Neuronal stem cell (in vitro differentiated cells): ENCODE data around the gene CDKN2A.

ENCODE experiments used
- DNase-seq: peaks from one replicate; pipeline ENCODE4 v3.0.0-alpha.2; 2013; ENCODE audit warnings: low spot score
- H2AFZ ChIP-seq: one replicate; pipeline ENCODE4 v1.6.1; 2013; ENCODE audit warnings: mild to moderate bottlenecking, low read length, inconsistent platforms
- H2AK5ac ChIP-seq: 2 replicates; pipeline ENCODE4 v1.6.1; 2013; ENCODE audit warnings: low read depth, mild to moderate bottlenecking, inconsistent platforms, low read length, moderate library complexity, mixed read lengths
- H2BK120ac ChIP-seq: 2 replicates; pipeline ENCODE4 v1.6.1; 2013; ENCODE audit warnings: low read depth, mild to moderate bottlenecking, inconsistent platforms, low read length, moderate library complexity, mixed read lengths
- H2BK12ac ChIP-seq: one replicate; pipeline ENCODE4 v1.6.1; 2013; ENCODE audit warnings: low read length, inconsistent platforms
- H2BK15ac ChIP-seq: 2 replicates; pipeline ENCODE4 v1.6.1; 2013; ENCODE audit warnings: mild to moderate bottlenecking, low read length, inconsistent platforms, mixed read lengths
- H2BK5ac ChIP-seq: one replicate; pipeline ENCODE4 v1.6.1; 2013; ENCODE audit warnings: inconsistent platforms, mild to moderate bottlenecking, low read length, moderate library complexity
- H3K14ac ChIP-seq: one replicate; pipeline ENCODE4 v1.6.1; 2013; ENCODE audit warnings: low read length, inconsistent platforms
- H3K18ac ChIP-seq: 2 replicates; pipeline ENCODE4 v1.6.1; 2013; ENCODE audit warnings: low read length, inconsistent platforms
- H3K23ac ChIP-seq: 2 replicates; pipeline ENCODE4 v1.6.1; 2013; ENCODE audit warnings: low read depth, mild to moderate bottlenecking, mixed read lengths, low read length, inconsistent platforms; ENCODE audit not compliant: poor library complexity
- H3K27ac ChIP-seq: replicated peaks from 3 replicates; pipeline ENCODE4 v1.5.1; 2013; ENCODE audit warnings: low read length, inconsistent platforms
- H3K27me3 ChIP-seq, 3 experiments: 2 replicates each; pipeline ENCODE4 v1.6.1; 2013; ENCODE audit warnings: low read length in 3 of 3, mild to moderate bottlenecking in 2 of 3, inconsistent platforms in 1 of 3, low read depth in 1 of 3, mixed read lengths in 1 of 3, moderate library complexity in 1 of 3; ENCODE audit not compliant: control insufficient read depth in 3 of 3, insufficient read depth in 3 of 3
- H3K36me3 ChIP-seq, 2 donors: replicated peaks in 1 of 2; 2 replicates each; pipeline ENCODE4 v1.6.1; 2013; ENCODE audit warnings: low read length in 2 of 2; ENCODE audit not compliant: control insufficient read depth in 2 of 2, insufficient read depth in 2 of 2
- H3K4ac ChIP-seq: 2 replicates; pipeline ENCODE4 v1.6.1; 2013; ENCODE audit warnings: inconsistent platforms, mild to moderate bottlenecking, low read length, moderate library complexity
- H3K4me1 ChIP-seq, 2 donors: 1 replicate in 1 of 2; 2 replicates in 1 of 2; pipeline ENCODE4 v1.6.1; 2013; ENCODE audit warnings: low read length in 2 of 2, low read depth in 1 of 2; ENCODE audit not compliant: control insufficient read depth in 2 of 2, insufficient read depth in 1 of 2
- H3K4me2 ChIP-seq: one replicate; pipeline ENCODE4 v1.6.1; 2013; ENCODE audit warnings: mild to moderate bottlenecking, low read length, inconsistent platforms; ENCODE audit not compliant: insufficient read depth, poor library complexity, severe bottlenecking
- H3K4me3 ChIP-seq, 2 donors: 2 replicates each; pipeline ENCODE4 v1.5.1; 2013; ENCODE audit warnings: low read length in 2 of 2, mild to moderate bottlenecking in 2 of 2, inconsistent platforms in 1 of 2, moderate library complexity in 1 of 2
- H3K79me1 ChIP-seq: one replicate; pipeline ENCODE4 v1.6.1; 2013; ENCODE audit warnings: low read depth, mild to moderate bottlenecking, inconsistent platforms, low read length, moderate library complexity
- H3K9ac ChIP-seq: one replicate; pipeline ENCODE4 v1.6.1; 2013; ENCODE audit warnings: mild to moderate bottlenecking, low read depth, low read length, inconsistent platforms; ENCODE audit not compliant: poor library complexity
- H3K9me3 ChIP-seq, 2 donors: replicated peaks in 1 of 2; 2 replicates each; pipeline versions ENCODE3 to v1.6.1; 2013; ENCODE audit warnings: low read length in 2 of 2, mild to moderate bottlenecking in 2 of 2, inconsistent platforms in 1 of 2, low read depth in 1 of 2, mixed read lengths in 1 of 2, moderate library complexity in 1 of 2; ENCODE audit not compliant: control insufficient read depth in 2 of 2, insufficient read depth in 1 of 2
- H4K8ac ChIP-seq: one replicate; pipeline ENCODE4 v1.6.1; 2013; ENCODE audit warnings: low read depth, mild to moderate bottlenecking, inconsistent platforms, low read length, moderate library complexity
- H4K91ac ChIP-seq: one replicate; pipeline ENCODE4 v1.6.1; 2013; ENCODE audit warnings: low read length, low read depth, mild to moderate bottlenecking, inconsistent platforms; ENCODE audit not compliant: poor library complexity
- WGBS, 2 donors: extraction: QIAGEN DNeasy Blood & Tissue Kit; methylation state at CpG; one replicate each; pipeline ENCODE4 v1.1.7; 2013; ENCODE audit warnings: missing lambda C conversion rate in 2 of 2, mixed read lengths in 1 of 2; ENCODE audit not compliant: insufficient read length in 2 of 2, insufficient replicate concordance in 1 of 2; ENCODE audit errors: extremely low coverage in 2 of 2; 5-methylcytosine and 5-hydroxymethylcytosine counted together

CDKN2A gene

DNA sequence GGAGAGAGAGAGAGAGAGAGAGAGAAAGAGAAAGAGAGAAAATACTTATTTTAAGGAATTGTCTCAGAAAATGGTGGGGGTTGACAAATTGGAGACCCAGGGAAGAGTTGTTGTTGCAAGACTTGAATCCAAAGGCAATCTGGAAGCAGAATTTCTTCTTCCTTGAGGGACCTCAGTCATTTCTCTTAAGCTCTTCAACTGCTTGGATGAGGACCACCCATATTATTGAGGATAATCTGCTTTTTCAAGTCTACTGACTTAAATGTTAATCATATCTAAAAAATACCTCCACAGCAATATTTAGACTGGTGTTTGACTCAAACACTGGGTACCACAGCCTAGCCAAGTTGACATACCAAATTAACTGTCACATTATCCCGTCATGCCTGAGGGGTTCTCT lies 3.3 kb upstream of the CDKN2A start:
- H2AFZ ChIP-seq = no peak overlapping the region
- H3K9ac ChIP-seq = no peak overlapping the region
- peaks cover 6 to 16% of the 10 kb centered on the region in 2 donors for H3K4me1 ChIP-seq
- no peaks in the 10 kb centered on the region for H3K79me1 ChIP-seq
- H2BK12ac ChIP-seq = no peak overlapping the region
- H3K27ac ChIP-seq = no peak overlapping the region
- H2AK5ac ChIP-seq = no peak overlapping the region
- WGBS, 2 donors = no CpG with 5 or more reads among the region's 1 CpG
- no peak overlapping the region for H4K8ac ChIP-seq
- H3K4me2 ChIP-seq = no peak overlapping the region
- no peak overlapping the region for H2BK15ac ChIP-seq
- H3K9me3 ChIP-seq = no peaks in the 10 kb centered on the region
- H3K14ac ChIP-seq = no peak overlapping the region
- no peak overlapping the region for H4K91ac ChIP-seq
- no peak overlapping the region for H3K4ac ChIP-seq
- no peak overlapping the region for H3K23ac ChIP-seq
- H3K36me3 ChIP-seq = no peaks in the 10 kb centered on the region
- no peak overlapping the region for H2BK5ac ChIP-seq
- H3K4me3 ChIP-seq = no peak overlapping the region
- DNase-seq = no peak
- H3K18ac ChIP-seq = no peak overlapping the region
- no peak overlapping the region for H2BK120ac ChIP-seq
- peaks cover 17 to 98% (median 47%) of the 10 kb centered on the region in 3 experiments for H3K27me3 ChIP-seq

DNA sequence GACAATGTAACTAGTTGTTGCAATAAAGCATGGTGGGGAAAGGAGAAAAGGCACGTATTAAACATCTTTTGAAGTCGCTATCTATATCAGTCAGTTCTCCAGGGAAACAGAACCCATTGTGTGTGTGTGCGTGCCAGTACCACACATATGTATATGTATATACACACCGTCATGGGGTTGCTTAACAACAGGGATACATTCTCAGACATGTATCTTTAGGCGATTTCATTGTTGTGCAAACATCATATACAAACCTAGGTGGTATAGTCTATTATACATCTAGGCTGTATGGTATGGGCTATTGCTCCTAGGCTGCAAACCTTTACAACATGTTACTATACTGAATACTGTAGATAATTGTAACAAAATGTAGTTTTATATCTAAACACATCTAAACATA lies 2.7 kb upstream of the CDKN2A start:
- Histone ChIP-seq H3K36me3 (no peaks in the 10 kb centered on the region), H2BK15ac (no peak overlapping the region), H3K79me1 (no peaks in the 10 kb centered on the region), H3K4me2 (no peak overlapping the region), H4K8ac (no peak overlapping the region), H2AFZ (no peak overlapping the region), H4K91ac (no peak overlapping the region), H3K4ac (no peak overlapping the region), H3K23ac (no peak overlapping the region), H2BK12ac (no peak overlapping the region), H2BK120ac (no peak overlapping the region), H3K27me3 (peaks cover 17 to 98% (median 47%) of the 10 kb centered on the region in 3 experiments), H3K14ac (no peak overlapping the region), H3K27ac (no peak overlapping the region), H3K4me3 (no peak overlapping the region), H2AK5ac (no peak overlapping the region), H3K4me1 (peaks cover 6 to 16% of the 10 kb centered on the region in 2 donors), H3K9ac (no peak overlapping the region), H3K9me3 (no peaks in the 10 kb centered on the region), H2BK5ac (no peak overlapping the region), H3K18ac (no peak overlapping the region)
- DNase-seq = no peak
- WGBS, 2 donors = no CpG with 5 or more reads among the region's 5 CpGs

DNA sequence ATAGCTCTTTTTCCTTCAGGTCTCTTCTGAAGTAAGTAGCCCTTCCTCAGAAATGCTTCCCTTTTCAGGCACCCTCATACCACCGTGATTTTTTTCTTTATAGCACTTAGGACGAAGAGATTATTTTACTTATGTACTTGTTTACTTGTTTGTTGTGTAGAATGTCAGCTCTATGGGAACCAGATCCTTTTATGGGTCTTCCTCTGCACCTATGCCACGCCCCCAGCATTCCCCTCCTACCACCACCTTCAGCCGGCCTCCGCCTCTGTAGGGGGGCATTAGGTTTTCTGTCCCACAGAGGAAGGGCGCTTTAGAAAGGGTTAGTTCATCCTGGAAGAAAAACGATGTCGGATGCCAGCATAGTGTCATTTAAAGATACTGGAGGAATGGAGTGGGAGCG lies 2.2 kb upstream of the CDKN2A start:
- no peak overlapping the region for H3K4me2 ChIP-seq
- no peak overlapping the region for H3K14ac ChIP-seq
- WGBS, 2 donors = no CpG with 5 or more reads among the region's 9 CpGs
- H3K4me3 ChIP-seq = no peak overlapping the region
- peaks cover 6 to 16% of the 10 kb centered on the region in 2 donors for H3K4me1 ChIP-seq
- peaks cover 17 to 98% (median 47%) of the 10 kb centered on the region in 3 experiments for H3K27me3 ChIP-seq
- H3K9me3 ChIP-seq = no peaks in the 10 kb centered on the region
- no peak overlapping the region for H4K91ac ChIP-seq
- no peaks in the 10 kb centered on the region for H3K79me1 ChIP-seq
- H3K9ac ChIP-seq = no peak overlapping the region
- H2BK15ac ChIP-seq = no peak overlapping the region
- no peak overlapping the region for H4K8ac ChIP-seq
- no peaks in the 10 kb centered on the region for H3K36me3 ChIP-seq
- no peak overlapping the region for H3K4ac ChIP-seq
- H2BK12ac ChIP-seq = no peak overlapping the region
- no peak overlapping the region for H2BK5ac ChIP-seq
- no peak overlapping the region for H2AK5ac ChIP-seq
- H3K27ac ChIP-seq = no peak overlapping the region
- H2BK120ac ChIP-seq = no peak overlapping the region
- H3K18ac ChIP-seq = no peak overlapping the region
- no peak overlapping the region for H3K23ac ChIP-seq
- no peak overlapping the region for H2AFZ ChIP-seq
- no peak for DNase-seq

DNA sequence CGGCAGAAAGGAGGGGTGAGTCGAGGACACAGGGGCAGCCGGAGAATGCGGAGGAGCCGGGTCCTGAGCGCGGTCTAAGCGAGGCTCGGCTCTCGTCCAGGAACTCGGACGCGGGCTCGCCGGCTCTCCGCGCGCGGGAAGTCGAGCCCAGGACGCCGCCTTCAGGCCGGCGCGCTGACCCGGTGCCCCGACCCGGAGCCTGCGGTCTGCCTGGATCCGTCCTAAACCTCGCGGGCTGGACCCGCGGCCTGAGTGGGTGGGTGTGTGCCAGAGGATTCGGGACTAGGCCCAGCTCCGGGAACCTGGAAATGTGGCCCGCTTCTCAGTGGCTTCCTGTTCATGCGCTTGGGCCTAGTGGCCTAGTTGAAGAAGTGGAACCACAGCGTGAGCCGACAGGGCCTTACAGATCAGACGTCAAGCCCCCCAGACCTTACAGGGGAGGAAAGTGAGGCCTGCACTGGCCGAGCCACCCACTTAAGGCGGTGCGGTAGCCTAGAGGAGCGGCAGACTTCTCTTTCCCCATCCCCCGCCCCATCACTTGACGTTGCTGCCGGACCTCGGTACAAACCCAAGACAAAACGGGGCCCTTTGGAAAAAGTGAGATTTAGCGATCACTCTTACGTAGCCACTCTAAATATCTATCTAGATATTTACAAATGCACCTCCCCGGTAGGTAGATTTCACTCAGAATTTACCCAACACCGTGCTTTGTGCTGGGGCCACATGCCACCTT lies 1.6 kb upstream of the CDKN2A start:
- H3K27me3 ChIP-seq = peaks cover 17 to 98% (median 51%) of the 10 kb centered on the region in 3 experiments
- no peaks in the 10 kb centered on the region for H3K36me3 ChIP-seq
- H3K9me3 ChIP-seq = no peaks in the 10 kb centered on the region
- no peak overlapping the region for H2BK120ac ChIP-seq
- peak overlapping the region; percentile 32 for H3K18ac ChIP-seq
- H3K4ac ChIP-seq = no peak overlapping the region
- no peaks in the 10 kb centered on the region for H3K79me1 ChIP-seq
- H4K91ac ChIP-seq = no peak overlapping the region
- no peak overlapping the region for H2BK5ac ChIP-seq
- H2BK15ac ChIP-seq = no peak overlapping the region
- no peak overlapping the region for H2AK5ac ChIP-seq
- peaks cover 6 to 16% of the 10 kb centered on the region in 2 donors for H3K4me1 ChIP-seq
- peak overlapping the region; percentile 76 for H3K23ac ChIP-seq
- peak overlapping the region; percentile 52 to 76 for H3K4me3 ChIP-seq
- H2AFZ ChIP-seq = peak overlapping the region; percentile 93
- no peak overlapping the region for H3K9ac ChIP-seq
- no peak overlapping the region for H3K27ac ChIP-seq
- no CpG with 5 or more reads among the region's 54 CpGs for WGBS, 2 donors
- no peak for DNase-seq
- no peak overlapping the region for H3K14ac ChIP-seq
- no peak overlapping the region for H4K8ac ChIP-seq
- H2BK12ac ChIP-seq = no peak overlapping the region
- peak overlapping the region; percentile 95 for H3K4me2 ChIP-seq
